ENCODE results near the gene MARCHF10.
"Not testable (repeated sequence)": the region's sequence is repeated elsewhere in the genome, so short reads cannot be mapped to it uniquely, and the experiment has no call there.

The MARCHF10 gene, protein sequence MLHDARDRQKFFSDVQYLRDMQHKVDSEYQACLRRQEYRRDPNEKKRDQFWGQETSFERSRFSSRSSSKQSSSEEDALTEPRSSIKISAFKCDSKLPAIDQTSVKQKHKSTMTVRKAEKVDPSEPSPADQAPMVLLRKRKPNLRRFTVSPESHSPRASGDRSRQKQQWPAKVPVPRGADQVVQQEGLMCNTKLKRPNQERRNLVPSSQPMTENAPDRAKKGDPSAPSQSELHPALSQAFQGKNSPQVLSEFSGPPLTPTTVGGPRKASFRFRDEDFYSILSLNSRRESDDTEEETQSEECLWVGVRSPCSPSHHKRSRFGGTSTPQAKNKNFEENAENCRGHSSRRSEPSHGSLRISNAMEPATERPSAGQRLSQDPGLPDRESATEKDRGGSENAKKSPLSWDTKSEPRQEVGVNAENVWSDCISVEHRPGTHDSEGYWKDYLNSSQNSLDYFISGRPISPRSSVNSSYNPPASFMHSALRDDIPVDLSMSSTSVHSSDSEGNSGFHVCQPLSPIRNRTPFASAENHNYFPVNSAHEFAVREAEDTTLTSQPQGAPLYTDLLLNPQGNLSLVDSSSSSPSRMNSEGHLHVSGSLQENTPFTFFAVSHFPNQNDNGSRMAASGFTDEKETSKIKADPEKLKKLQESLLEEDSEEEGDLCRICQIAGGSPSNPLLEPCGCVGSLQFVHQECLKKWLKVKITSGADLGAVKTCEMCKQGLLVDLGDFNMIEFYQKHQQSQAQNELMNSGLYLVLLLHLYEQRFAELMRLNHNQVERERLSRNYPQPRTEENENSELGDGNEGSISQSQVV

DNA sequence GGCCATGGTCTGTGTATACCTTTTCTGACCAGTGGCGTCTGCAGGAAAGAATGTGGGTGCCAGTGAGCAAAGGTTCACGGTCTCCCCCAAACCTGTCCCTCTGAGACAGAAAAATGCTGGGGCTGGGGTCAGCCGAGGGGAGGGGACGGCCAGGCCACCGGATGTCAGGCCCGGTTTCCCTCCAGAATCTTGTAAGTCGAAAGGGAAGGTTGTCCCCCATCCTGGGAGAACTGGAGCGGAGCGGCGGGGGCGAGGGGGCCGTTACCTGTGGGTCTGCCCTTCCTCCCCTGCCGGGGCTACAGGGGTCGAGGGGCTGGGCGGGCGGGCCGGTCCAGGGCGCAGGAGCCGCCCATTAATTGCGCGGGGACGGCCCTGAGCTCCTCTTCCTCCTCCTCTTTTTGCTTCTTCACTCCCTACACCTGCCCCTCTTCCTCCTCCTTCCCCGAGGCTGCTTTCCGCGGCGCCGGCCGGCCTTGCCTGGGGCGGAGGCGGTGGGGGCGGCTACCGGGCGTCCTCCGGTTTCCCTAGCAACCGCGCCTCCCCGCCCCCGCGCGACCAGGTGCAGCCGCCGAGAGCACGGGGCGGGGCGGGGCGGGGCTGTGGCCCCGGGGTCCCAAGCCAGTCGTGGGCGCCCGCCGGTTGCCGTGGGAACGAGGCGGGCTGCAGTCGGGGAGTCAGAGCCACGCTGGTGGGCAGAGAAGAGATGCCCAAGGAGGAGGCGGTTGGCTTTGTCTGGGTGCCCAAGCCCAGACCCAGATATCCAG, at the start of gene MARCHF10:
Gene MARCHF10 (minus strand): TSS at position 503 of the 764 bp plus-strand sequence. CDS start 6,579 bp downstream, outside the sequence.
- DNase-seq: peak; percentile 49

- DNase-seq: no peak
Observed at GRCh38 chr17:62857526-62857925, 49.4 kb upstream of the MARCHF10 start.

GRCh38 chr17:62856594-62856993, 48.5 kb upstream of the MARCHF10 start:
- DNase-seq: no peak

DNA sequence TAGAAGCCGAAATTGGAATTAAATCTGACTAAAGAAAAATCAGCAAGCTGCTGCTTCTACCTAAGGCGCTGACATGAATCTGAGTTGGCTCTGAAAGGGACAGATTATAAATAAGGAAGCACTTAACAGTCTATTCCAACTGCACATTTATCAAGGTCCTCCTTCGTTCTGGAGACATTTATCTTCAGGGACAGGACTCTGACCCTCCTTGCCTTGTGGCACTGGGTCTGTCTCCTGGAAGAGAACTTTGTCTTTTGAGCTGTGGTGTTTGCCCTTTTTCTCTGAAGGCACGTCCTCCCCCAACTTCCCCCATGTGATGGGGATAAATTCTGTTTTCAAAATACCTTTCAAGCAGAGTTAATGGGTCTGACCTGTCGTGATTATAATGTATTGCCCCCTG, 47.0 kb upstream of the MARCHF10 start:
- no peak for DNase-seq

DNA sequence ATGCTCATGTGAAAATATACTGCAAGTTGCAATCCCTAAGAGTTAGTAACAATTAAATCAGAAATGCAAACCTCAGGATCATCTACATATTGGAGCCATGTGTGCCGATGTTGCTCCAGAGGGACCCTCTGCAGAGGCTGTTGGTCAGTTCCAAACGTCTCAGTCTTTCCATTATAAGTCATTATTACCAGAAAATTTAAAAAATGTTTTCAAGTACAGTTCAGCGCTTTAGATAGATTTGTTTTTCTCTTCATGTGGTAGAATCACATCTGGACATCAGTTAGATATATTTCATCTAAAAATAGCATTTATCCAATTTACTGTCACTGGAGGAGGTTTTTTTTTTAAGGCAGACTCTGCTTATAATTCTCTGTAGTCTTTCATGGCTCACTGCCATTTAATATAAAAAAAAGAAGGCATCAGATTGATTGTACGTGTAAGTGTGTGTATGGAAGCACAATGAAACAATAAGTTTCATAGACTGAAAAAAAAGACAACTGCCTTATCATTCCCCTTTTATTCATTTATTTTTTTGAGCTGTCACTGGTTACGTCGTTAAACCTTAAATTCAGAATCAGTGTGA, 46.1 kb upstream of the MARCHF10 start:
- DNase-seq: no peak

DNA sequence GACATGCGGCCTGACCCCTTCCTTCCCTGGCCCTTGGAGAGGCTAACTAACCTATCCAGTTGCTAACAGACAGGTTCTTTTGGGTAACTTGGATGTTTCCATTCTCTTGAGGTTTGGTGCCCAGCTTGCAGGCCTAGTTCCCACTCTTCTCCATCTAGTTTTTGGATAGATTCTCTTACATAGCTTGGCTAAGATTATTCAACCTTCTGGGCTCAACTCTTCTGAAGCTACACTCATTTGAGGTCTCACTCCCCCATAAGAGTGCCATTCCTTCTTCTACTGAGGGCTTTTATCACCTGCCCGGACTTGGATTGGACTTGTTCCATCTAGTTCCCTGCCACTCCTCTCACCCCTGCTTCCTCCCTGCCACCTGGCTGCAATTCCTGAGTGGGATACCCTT, 44.1 kb upstream of the MARCHF10 start:
- DNase-seq: no peak

GRCh38 chr17:62849591-62850415, 41.7 kb upstream of the MARCHF10 start:
- not testable (repeated sequence) for DNase-seq

- DNase-seq: no peak
Observed at GRCh38 chr17:62848334-62848733, 40.2 kb upstream of the MARCHF10 start.

DNA sequence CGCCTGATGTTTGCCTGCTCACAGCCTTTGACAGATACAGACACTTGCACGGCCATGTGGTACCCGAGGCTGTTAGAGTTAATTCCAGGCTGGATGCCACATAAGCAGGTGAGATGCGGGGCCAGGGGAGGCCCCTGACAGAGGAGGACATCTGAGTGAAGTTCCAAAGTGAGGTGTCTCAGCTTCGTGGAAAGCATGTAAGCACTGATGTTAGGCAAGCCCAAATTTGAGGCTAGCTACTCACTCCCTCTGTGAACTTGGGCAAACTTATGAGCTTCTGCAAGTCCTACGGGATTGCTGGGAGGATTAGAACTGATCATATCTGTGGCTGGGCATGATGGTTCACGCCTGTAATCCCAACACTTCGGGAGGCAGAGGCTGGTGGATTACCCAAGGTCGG, 39.3 kb upstream of the MARCHF10 start:
- DNase-seq: no peak

DNA sequence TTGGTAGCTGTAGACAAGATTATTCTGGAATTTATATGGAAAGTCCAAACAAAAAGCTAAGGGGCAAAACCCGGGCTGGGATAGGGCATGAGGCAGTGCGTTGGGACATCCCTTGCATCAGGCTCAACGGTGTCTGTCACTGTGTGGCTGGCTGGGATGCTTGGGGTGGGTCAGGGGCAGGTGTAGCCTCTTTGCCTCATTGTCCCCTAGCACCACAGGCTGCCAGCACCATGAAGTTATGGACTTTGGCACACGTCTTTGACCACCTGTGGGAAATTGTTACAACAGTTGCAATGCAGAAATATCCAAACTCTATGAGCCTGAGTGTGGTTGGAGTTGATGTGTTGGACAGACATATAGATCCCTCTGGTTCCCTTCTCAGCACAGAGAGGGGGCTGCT, 32.8 kb upstream of the MARCHF10 start:
- DNase-seq: no peak

DNA sequence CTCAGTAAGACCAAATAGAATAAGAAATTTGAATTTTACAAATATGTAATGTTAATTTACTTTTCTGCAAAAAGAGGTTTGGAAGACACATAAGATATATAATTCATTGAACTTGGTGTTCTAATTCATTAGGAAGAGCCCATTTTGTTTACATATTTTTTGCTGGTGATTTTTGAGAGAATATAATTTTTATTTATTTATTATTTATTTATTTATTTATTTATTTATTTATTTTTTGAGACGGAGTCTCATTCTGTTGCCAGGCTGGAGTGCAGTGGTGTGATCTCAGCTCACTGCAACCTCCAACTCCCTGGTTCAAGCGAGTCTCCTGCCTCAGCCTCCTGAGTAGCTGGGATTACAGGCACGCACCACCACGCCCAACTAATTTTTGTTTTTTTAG, 25.7 kb upstream of the MARCHF10 start:
- not testable (repeated sequence) for DNase-seq

DNA sequence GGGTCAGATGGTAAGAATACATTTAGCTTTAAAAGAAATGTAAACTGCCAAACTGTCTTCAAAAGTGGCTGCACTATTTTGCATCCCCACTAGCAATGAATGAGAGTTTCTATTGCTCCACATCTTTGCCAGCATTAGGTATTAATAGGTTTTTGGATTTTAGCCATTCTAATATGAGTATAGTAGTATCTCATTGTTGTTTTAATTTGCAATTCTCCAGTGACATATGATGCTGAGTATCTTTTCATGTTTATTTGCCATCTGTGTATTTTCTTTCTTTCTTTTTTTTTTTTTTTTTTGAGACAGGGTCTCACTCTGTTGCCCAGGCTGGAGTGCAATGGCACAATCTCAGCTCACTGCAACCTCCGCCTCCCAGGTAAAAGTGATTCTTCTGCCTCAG, 24.3 kb upstream of the MARCHF10 start:
- DNase-seq: no peak

DNA sequence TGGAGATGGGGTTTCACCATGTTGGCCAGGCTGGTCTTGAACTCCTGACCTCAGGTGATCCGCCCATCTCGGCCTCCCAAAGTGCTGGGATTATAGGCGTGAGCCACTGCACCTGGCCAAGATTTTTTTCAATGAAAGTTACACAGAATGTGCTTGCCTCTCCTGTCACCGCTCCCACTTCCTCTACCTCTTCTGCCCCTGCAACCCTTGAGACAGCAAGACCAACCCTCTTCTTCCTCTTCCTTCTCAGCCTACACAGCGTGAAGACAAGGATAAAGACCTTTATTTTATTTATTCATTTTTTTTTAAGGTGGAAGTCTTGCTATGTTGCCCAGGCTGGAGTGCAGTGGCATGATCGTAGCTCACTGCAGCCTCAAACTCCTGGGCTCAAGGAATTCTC, 23.0 kb upstream of the MARCHF10 start:
- not testable (repeated sequence) for DNase-seq

DNA sequence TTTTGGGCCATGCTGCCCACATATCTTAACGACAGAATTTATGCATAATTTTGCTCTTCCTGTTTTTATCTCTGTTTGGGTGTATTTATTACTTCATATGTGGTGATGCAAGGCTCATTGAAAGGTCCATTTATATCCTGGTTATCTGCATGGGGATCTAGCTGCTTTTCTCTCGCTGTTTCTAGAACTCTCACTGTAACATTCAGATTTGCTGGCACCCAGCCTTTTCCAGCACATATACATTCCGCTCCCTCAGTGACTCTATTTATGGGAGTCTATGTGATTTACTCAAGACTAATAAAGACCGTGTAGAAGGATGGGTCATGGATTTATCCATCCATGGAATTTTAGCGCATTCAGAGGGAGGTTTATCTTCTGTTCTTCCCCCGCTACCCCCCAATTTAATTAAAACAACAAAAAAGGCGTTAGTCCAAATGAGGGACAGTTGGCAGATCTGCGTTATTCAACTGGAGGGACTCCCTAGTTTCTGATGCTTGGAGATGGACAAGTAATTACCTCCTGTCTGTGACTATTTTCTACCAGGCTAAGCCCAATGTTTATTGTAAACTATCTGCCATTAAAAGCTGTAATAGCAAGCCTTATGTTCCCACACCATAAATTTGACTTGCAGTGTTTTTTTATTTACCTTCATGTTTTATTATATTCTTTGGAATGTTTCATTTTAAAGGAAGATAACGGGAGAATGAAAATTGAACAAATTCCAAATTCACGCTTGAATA, 19.8 kb upstream of the MARCHF10 start:
- no peak for DNase-seq

DNA sequence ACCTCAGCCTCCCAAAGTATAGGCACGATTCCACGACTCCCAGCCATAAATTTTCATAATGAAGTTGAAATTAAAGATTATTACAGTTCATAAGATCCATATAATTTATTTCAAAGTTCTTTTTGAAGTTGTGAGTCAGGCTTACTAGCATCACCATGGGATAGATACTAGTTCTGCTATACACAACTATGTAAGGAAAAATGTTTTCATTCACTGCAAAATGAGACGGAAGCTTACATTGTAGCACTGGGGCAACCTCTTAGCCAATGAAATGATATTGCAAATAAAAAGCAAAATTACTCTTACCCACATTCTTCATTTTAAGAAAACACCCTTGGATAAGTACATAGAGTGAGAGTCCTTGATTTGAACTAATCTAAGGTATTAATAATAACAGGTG, 18.8 kb upstream of the MARCHF10 start:
- no peak for DNase-seq

GRCh38 chr17:62825182-62825581, 17.1 kb upstream of the MARCHF10 start:
- no peak for DNase-seq

- no peak for DNase-seq
Observed at GRCh38 chr17:62824290-62825131, 16.4 kb upstream of the MARCHF10 start.

DNA sequence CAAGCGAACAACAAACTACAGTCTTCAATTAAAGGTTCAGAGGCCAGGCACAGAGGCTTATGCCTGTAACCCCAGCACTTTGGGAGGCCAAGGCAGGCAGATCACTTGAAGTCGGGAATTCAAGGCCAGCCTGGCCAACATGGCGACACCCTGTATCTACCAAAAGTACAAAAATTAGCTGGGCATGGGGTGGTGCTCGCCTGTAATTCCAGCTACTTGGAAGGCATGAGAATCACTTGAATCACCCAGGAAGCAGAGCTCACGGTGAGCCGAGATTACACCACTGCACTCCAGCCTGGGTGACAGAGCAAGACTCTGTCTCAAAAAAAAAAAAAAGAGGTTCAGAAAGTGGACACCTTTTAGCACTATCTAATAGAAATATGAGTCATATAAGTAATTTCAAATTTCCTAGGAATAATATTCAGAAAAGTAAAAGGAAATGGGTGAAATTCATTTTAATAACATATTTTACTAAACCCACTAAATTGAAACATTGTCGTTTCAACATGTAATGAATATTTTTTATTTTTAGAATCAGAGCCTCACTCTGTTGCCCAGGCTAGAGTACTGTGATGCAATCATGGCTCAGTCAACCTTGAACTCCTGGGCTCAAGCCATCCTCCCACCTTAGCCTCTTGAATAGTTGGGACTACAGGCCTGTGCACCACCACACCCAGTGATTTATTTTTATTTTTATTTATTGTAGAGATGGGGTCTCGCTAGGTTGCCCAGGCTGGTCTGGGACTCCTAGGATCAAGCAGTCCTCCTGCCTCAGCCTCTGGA, 15.2 kb upstream of the MARCHF10 start:
- DNase-seq: no peak

Data from stimulated activated CD4-positive, alpha-beta T cell treated with anti-CD3 and anti-CD28 coated beads, Interleukin-4, amount 100 ng/mL, for 1 hour (primary cell).